Measurements from ENCODE around the gene CZIB.
"Not testable (repeated sequence)": the region's sequence is repeated elsewhere in the genome, so short reads cannot be mapped to it uniquely, and the experiment has no call there.

CZIB gene

GRCh38 chr1:53237638-53238037, 17.2 kb upstream of the CZIB start:
- H3K36me3 ChIP-seq (ENCODE audit: control insufficient read depth, low read depth, low read length): peaks cover 21% of the 10 kb centered on the region
- H3K4me3 ChIP-seq (ENCODE audit: low read length): peak overlapping the region; percentile 98
- H3K27ac ChIP-seq (ENCODE audit: low read length): no peak overlapping the region
- no peaks in the 10 kb centered on the region for H3K4me1 ChIP-seq (ENCODE audit: control insufficient read depth, low read depth, low read length)
- H3K9me3 ChIP-seq (ENCODE audit: control insufficient read depth, low read depth, low read length): no peaks in the 10 kb centered on the region
- H3K27me3 ChIP-seq (ENCODE audit: control insufficient read depth, insufficient read depth, low read length): no peaks in the 10 kb centered on the region
- peak overlapping the region; percentile 81 for H3K9ac ChIP-seq (ENCODE audit: low read length)

- H3K27ac ChIP-seq (ENCODE audit: low read length): peak overlapping the region; percentile 67
- H3K9ac ChIP-seq (ENCODE audit: low read length): peak overlapping the region; percentile 73
- peaks cover 8% of the 10 kb centered on the region for H3K36me3 ChIP-seq (ENCODE audit: control insufficient read depth, low read depth, low read length)
- peak overlapping the region; percentile 66 for H3K4me3 ChIP-seq (ENCODE audit: low read length)
- H3K9me3 ChIP-seq (ENCODE audit: control insufficient read depth, low read depth, low read length): no peaks in the 10 kb centered on the region
- H3K4me1 ChIP-seq (ENCODE audit: control insufficient read depth, low read depth, low read length): peaks cover 5% of the 10 kb centered on the region
- no peaks in the 10 kb centered on the region for H3K27me3 ChIP-seq (ENCODE audit: control insufficient read depth, insufficient read depth, low read length)
Observed at GRCh38 chr1:53220962-53221286, 490 bp upstream of the CZIB start.

GRCh38 chr1:53219711-53220110, 723 bp downstream of the CZIB start:
- Histone ChIP-seq H3K27me3 (ENCODE audit: control insufficient read depth, insufficient read depth, low read length) (no peaks in the 10 kb centered on the region), H3K27ac (ENCODE audit: low read length) (no peak overlapping the region), H3K9me3 (ENCODE audit: control insufficient read depth, low read depth, low read length) (no peaks in the 10 kb centered on the region), H3K9ac (ENCODE audit: low read length) (peak overlapping the region; percentile 73), H3K4me1 (ENCODE audit: control insufficient read depth, low read depth, low read length) (peaks cover 5% of the 10 kb centered on the region), H3K4me3 (ENCODE audit: low read length) (peak overlapping the region; percentile 66), H3K36me3 (ENCODE audit: control insufficient read depth, low read depth, low read length) (peaks cover 14% of the 10 kb centered on the region)

GRCh38 chr1:53218201-53218600, 2.2 kb downstream of the CZIB start:
- no peak overlapping the region for H3K27ac ChIP-seq (ENCODE audit: low read length)

GRCh38 chr1:53214376-53214940, 6.0 kb downstream of the CZIB start:
- no peak overlapping the region for H3K9ac ChIP-seq (ENCODE audit: low read length)
- no peaks in the 10 kb centered on the region for H3K27me3 ChIP-seq (ENCODE audit: control insufficient read depth, insufficient read depth, low read length)
- no peaks in the 10 kb centered on the region for H3K9me3 ChIP-seq (ENCODE audit: control insufficient read depth, low read depth, low read length)
- peaks cover 53% of the 10 kb centered on the region for H3K36me3 ChIP-seq (ENCODE audit: control insufficient read depth, low read depth, low read length)
- no peaks in the 10 kb centered on the region for H3K4me1 ChIP-seq (ENCODE audit: control insufficient read depth, low read depth, low read length)
- no peak overlapping the region for H3K4me3 ChIP-seq (ENCODE audit: low read length)
- H3K27ac ChIP-seq (ENCODE audit: low read length): no peak overlapping the region

More at GRCh38 chr1:53218201-53218600, 2.2 kb downstream of the CZIB start:
- H3K9me3 ChIP-seq (ENCODE audit: control insufficient read depth, low read depth, low read length): no peaks in the 10 kb centered on the region
- H3K4me3 ChIP-seq (ENCODE audit: low read length): no peak overlapping the region
- H3K27me3 ChIP-seq (ENCODE audit: control insufficient read depth, insufficient read depth, low read length): no peaks in the 10 kb centered on the region
- H3K9ac ChIP-seq (ENCODE audit: low read length): no peak overlapping the region
- H3K4me1 ChIP-seq (ENCODE audit: control insufficient read depth, low read depth, low read length): peaks cover 5% of the 10 kb centered on the region
- peaks cover 29% of the 10 kb centered on the region for H3K36me3 ChIP-seq (ENCODE audit: control insufficient read depth, low read depth, low read length)

- no peak overlapping the region for H3K9ac ChIP-seq (ENCODE audit: low read length)
- H3K36me3 ChIP-seq (ENCODE audit: control insufficient read depth, low read depth, low read length): peaks cover 58% of the 10 kb centered on the region
- H3K4me3 ChIP-seq (ENCODE audit: low read length): no peak overlapping the region
- H3K4me1 ChIP-seq (ENCODE audit: control insufficient read depth, low read depth, low read length): no peaks in the 10 kb centered on the region
- H3K27ac ChIP-seq (ENCODE audit: low read length): no peak overlapping the region
- H3K9me3 ChIP-seq (ENCODE audit: control insufficient read depth, low read depth, low read length): peaks cover 10% of the 10 kb centered on the region
- no peaks in the 10 kb centered on the region for H3K27me3 ChIP-seq (ENCODE audit: control insufficient read depth, insufficient read depth, low read length)
Observed at GRCh38 chr1:53210954-53211353, 9.5 kb downstream of the CZIB start.

GRCh38 chr1:53210352-53210751, 10.1 kb downstream of the CZIB start:
- Histone ChIP-seq H3K36me3 (ENCODE audit: control insufficient read depth, low read depth, low read length) (peaks cover 53% of the 10 kb centered on the region), H3K9ac (ENCODE audit: low read length) (no peak overlapping the region), H3K9me3 (ENCODE audit: control insufficient read depth, low read depth, low read length) (peaks cover 15% of the 10 kb centered on the region), H3K4me3 (ENCODE audit: low read length) (no peak overlapping the region), H3K27me3 (ENCODE audit: control insufficient read depth, insufficient read depth, low read length) (no peaks in the 10 kb centered on the region), H3K4me1 (ENCODE audit: control insufficient read depth, low read depth, low read length) (no peaks in the 10 kb centered on the region), H3K27ac (ENCODE audit: low read length) (no peak overlapping the region)

GRCh38 chr1:53207726-53208125, 12.7 kb downstream of the CZIB start:
- Histone ChIP-seq H3K4me3 (ENCODE audit: low read length) (no peak overlapping the region), H3K9me3 (ENCODE audit: control insufficient read depth, low read depth, low read length) (peaks cover 16% of the 10 kb centered on the region), H3K27ac (ENCODE audit: low read length) (no peak overlapping the region), H3K4me1 (ENCODE audit: control insufficient read depth, low read depth, low read length) (no peaks in the 10 kb centered on the region), H3K27me3 (ENCODE audit: control insufficient read depth, insufficient read depth, low read length) (no peaks in the 10 kb centered on the region), H3K36me3 (ENCODE audit: control insufficient read depth, low read depth, low read length) (peaks cover 46% of the 10 kb centered on the region), H3K9ac (ENCODE audit: low read length) (no peak overlapping the region)

- peaks cover 16% of the 10 kb centered on the region for H3K9me3 ChIP-seq (ENCODE audit: control insufficient read depth, low read depth, low read length)
- H3K27me3 ChIP-seq (ENCODE audit: control insufficient read depth, insufficient read depth, low read length): no peaks in the 10 kb centered on the region
- peaks cover 50% of the 10 kb centered on the region for H3K36me3 ChIP-seq (ENCODE audit: control insufficient read depth, low read depth, low read length)
- H3K4me1 ChIP-seq (ENCODE audit: control insufficient read depth, low read depth, low read length): no peaks in the 10 kb centered on the region
- H3K27ac ChIP-seq (ENCODE audit: low read length): no peak overlapping the region
- no peak overlapping the region for H3K9ac ChIP-seq (ENCODE audit: low read length)
- no peak overlapping the region for H3K4me3 ChIP-seq (ENCODE audit: low read length)
Observed at GRCh38 chr1:53206735-53207379, 13.6 kb downstream of the CZIB start.

- H3K27me3 ChIP-seq (ENCODE audit: control insufficient read depth, insufficient read depth, low read length); H3K4me3 ChIP-seq (ENCODE audit: low read length); H3K4me1 ChIP-seq (ENCODE audit: control insufficient read depth, low read depth, low read length); H3K27ac ChIP-seq (ENCODE audit: low read length); H3K9ac ChIP-seq (ENCODE audit: low read length): not testable (repeated sequence)
- Histone ChIP-seq H3K36me3 (ENCODE audit: control insufficient read depth, low read depth, low read length) (peaks cover 48% of the 10 kb centered on the region), H3K9me3 (ENCODE audit: control insufficient read depth, low read depth, low read length) (peaks cover 16% of the 10 kb centered on the region)
Observed at GRCh38 chr1:53206083-53206685, 14.2 kb downstream of the CZIB start.

GRCh38 chr1:53205496-53205895, 14.9 kb downstream of the CZIB start:
- Histone ChIP-seq H3K36me3 (ENCODE audit: control insufficient read depth, low read depth, low read length) (peaks cover 42% of the 10 kb centered on the region), H3K9me3 (ENCODE audit: control insufficient read depth, low read depth, low read length) (peaks cover 16% of the 10 kb centered on the region)
- not testable (repeated sequence) for H3K27me3 ChIP-seq (ENCODE audit: control insufficient read depth, insufficient read depth, low read length); H3K4me3 ChIP-seq (ENCODE audit: low read length); H3K9ac ChIP-seq (ENCODE audit: low read length); H3K27ac ChIP-seq (ENCODE audit: low read length); H3K4me1 ChIP-seq (ENCODE audit: control insufficient read depth, low read depth, low read length)

GRCh38 chr1:53203466-53203865, 17.0 kb downstream of the CZIB start:
- no peaks in the 10 kb centered on the region for H3K4me1 ChIP-seq (ENCODE audit: control insufficient read depth, low read depth, low read length)
- H3K9me3 ChIP-seq (ENCODE audit: control insufficient read depth, low read depth, low read length): peaks cover 16% of the 10 kb centered on the region
- H3K36me3 ChIP-seq (ENCODE audit: control insufficient read depth, low read depth, low read length): peaks cover 30% of the 10 kb centered on the region

More at GRCh38 chr1:53203466-53203865, 17.0 kb downstream of the CZIB start:
- Histone ChIP-seq H3K27ac (ENCODE audit: low read length) (no peak overlapping the region), H3K27me3 (ENCODE audit: control insufficient read depth, insufficient read depth, low read length) (no peaks in the 10 kb centered on the region), H3K9ac (ENCODE audit: low read length) (no peak overlapping the region), H3K4me3 (ENCODE audit: low read length) (no peak overlapping the region)
